GM21528 (cell line): Measurements from ENCODE around the gene SLFN11.
"Not testable (repeated sequence)": the region's sequence is repeated elsewhere in the genome, so short reads cannot be mapped to it uniquely, and the experiment has no call there.

ENCODE experiments used
- ATAC-seq: cut with Tn5 transposase; IDR thresholded peaks from one replicate; pipeline ENCODE4 v1.9.1; 2021; ENCODE audit warnings: mild to moderate bottlenecking, moderate library complexity; ENCODE audit not compliant: unreplicated experiment, low FRiP score

SLFN11 gene

DNA sequence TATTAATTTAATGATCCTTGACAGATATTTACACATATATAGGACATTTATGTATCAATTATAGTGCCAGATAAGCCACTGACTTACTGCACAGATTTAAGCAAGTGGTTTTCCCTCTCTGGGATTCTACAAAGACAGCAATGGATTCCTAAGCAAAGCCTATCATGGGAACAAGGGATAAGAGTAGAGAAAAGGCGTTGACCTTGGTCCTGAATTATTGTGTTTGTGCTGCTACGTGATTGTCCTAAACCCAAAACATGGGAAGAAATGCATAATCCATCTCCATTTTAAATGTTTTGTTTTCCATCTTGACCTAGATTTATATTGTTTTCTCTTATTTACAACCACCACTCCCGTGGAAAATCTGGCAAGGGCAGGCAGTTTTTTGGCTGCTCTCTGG lies 14.0 kb downstream of the SLFN11 start:
- ATAC-seq: no peak

DNA sequence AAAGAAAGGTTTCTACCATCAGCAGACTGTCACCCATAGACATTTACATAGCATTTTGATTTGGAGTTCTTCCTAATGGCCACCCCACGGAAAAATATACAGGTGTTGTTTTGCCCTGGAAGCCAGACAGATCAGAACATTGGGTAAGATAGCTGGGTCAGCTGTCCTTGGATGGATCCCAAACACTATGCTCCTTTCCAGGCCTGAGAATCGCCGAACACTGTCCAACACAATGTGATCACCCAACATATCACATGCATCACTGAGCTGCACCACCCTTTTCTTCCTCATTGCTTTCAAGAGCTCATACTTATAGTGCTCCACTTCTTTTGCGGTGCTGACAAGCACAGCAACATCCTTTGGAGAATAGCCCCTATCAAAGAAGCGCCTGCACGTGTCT lies 21.1 kb downstream of the SLFN11 start:
- no peak for ATAC-seq

DNA sequence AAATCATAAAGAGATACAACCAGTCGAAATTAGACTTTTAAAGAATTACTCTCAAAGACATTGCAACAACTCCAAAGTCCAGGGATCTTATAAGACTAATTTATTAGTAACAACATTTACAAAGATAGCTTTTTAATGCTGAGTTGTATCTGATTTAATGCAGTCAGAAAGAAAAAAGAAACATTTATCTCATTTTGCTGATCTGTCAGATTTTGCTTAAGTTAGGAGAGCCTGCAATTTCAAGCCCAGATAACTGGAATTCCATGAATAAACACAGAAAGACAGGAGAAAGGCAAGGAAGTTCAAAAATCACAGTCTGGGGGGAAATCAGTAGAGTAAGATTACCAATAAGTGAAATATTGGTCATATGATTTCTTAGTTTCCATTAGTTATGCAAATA lies 22.9 kb downstream of the SLFN11 start:
- ATAC-seq: no peak

DNA sequence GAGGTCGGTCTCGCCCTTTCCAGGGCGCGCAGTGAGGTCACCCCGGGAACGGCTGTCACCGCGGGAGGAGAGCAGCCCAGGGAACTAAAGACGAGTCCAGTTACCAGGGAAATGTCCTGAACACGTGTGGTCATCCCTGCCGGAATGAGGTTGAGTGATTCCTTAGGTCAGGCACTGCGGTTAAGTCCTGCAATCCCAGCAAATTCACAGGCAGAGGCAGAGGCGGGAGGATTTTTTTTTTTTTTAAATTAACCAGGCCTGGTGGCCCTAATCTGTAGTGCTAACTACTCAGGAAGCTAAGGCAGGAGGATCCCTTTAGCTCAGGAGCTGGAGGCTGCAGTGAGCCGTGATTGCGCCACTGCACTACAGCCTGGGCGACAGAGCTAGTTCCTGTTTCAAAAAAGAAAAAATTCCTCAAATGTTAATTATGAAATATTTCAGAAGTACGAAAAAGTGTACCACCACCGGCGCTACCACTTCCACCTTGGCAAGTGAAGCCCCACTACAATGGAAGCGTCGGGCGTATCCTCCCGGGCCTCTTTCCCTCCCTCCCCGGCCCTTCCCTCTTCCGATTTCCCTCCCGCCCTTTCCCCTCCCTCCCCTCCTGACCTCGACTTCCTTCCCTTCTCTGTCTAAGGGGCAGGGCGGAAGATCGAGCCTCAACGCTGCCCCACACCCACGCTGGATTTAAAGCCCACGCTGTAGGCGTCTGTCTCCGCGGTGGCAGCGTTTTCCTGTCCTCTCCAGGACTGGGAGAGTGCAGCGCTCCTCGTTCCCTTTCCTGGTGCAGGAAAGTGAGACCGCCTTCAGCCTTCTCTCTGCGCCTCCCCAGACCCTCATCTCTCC lies 27.3 kb downstream of the SLFN11 start:
- ATAC-seq: no peak

DNA sequence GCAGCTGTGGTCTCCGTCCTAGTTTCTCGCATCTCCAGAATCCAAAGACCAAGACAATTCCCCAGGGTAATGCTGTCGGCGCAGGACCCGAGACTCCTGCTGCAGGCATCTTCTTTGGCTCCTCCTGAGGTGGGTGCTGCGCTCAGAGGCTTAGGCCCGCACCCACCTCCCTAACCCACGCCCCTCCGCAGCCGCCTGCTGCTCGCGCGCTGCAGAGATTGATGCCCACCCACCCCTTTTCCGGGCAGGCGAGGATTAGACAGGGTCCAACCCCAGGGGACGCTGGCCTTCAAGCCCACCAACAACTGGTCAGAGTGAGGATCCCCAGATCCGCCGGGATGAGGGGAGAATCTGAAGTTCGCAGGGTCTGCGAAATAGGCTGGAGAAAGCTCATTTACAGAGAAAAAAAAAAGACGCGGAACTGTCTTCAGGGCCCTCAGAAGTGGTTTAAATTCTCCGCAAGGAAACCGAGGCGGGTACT lies 27.9 kb downstream of the SLFN11 start:
- no peak for ATAC-seq

DNA sequence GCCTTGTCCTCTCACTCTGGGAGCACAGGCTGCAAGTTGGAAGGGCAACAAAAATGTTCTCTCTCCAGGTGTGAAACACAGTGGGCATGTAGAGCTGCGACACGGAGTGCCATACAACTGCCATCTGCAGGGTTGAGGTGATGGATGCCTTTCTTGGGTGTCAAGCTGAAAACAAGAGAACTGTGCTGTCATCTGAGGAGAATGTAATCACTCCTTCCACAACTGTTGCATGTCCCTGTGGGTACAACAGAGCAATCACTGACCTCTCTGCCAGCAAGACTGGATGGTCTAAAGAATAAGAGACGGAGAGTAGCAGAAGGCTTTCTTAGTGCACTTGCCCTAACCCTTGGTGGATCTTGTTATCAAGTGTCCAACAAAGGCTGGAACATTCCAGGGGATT lies 29.2 kb downstream of the SLFN11 start:
- no peak for ATAC-seq

DNA sequence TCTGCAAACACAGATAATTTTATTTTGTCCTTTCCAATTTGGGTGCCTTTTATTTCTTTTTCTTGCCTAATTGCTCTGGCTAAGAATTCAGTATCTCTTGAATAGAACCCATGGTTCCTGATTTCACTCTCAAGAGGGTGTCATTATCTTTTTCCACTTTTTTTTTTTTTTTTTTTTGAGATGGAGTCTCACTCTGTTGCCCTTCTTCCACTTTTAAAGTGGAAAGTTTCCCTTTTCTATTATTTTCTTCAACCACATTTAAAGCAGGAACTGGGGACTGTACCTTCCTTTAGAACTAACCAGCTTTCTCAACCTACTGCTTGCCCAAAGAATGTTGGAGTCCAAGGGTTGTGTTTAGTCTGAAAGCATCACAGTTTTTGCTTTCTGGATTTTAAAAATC lies 31.1 kb downstream of the SLFN11 start:
- ATAC-seq: no peak

DNA sequence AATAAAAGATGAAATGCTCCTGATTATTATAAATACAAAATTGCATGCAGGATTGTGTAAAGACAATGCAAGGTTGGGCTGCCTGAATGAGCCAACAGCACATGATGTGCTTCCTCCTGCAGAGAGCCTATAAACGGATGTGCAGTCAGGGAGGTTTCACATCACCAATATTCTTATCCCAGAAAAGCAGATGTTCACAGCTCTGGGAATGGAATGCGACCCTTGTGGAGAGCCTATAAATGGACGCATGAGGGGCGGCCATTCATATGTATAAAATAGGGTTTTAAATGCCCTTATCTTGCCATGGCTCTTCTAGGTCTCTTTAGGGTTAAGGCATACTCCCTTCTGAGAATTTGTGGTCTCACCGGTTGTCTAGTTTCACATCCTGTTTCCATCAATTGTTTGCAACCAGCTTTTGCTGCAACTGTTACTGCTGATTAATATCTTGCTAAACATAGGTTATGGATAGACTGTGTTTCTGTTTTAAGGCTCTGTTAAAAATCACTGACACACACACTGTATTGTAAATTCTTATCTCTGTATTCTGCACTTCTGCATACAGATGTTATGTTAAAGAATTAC lies 31.9 kb downstream of the SLFN11 start:
- ATAC-seq: no peak

DNA sequence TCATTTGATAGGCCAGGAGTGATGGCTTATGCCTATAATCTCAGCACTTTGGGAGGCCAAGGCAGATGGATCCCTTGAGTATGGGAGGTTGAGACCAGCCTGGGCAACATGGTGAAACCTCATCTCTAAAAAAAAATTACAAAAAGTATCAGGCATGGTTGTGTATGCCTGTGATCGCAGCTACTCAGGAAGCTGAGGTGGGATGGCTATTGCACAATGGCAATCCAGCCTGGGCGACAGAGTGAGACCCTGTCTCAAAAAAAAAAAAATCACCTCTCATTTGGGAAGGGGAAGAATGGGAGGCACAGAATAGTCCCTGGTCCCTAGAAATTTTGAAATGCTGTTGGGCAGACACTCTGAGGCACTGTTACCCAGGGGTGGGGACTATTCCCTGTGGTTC lies 35.2 kb downstream of the SLFN11 start:
- ATAC-seq: no peak

DNA sequence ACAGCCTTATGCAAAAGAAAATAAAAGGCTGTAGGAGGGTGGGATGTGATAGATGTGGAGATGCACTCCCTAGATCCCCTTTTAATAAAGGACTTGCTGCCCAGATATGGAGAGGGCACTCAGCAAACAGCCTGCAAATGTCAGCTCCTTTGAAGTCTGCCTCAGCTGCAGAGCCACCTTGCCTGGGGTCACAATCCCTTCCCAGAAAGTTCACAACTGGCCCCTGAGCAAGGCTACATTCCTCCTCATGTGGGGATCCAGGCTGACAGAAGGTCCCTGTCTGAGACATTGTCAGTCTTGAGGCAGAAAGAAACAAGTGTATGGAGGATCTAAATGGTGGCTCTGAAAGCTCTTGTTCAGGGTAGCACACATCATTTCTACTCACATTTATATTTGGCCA lies 36.1 kb downstream of the SLFN11 start:
- ATAC-seq: no peak

DNA sequence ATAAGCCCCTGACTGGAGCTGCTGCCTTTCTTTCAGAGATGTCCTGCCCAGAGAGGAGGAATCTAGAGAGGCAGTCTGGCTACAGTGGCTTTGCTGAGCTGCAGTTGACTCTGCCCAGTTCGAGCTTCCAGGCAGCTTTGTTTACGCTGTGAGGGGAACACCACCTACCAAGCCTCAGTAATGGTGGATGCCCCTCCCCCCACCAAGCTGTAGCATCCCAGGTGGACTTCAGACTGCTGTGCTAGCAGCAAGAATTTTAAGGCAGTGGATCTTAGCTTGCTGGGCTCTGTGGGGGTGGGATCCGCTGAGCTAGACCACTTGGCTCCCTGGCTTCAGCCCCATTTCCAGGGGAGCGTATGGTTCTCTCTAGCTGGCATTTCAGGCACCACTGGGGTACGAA lies 39.8 kb downstream of the SLFN11 start:
- not testable (repeated sequence) for ATAC-seq

DNA sequence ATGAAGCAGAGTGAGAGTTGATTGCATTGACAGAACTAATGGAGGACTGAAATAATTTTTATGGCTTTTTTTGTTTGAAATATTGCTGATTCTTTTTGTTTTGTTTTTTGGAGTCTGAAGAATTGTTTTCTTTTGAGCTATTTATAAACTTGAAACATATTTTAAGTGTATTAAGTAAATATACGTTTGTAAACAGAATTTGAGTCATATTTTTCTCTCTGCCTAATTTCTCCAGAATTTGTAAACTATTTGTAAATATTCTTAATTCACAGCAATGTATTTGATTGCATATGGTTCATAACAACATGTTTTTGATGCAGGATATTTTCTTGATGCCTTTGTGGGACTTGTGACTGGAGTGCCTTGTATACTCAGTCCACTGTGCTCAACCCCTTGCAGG lies 50.7 kb downstream of the SLFN11 start:
- ATAC-seq: no peak

DNA sequence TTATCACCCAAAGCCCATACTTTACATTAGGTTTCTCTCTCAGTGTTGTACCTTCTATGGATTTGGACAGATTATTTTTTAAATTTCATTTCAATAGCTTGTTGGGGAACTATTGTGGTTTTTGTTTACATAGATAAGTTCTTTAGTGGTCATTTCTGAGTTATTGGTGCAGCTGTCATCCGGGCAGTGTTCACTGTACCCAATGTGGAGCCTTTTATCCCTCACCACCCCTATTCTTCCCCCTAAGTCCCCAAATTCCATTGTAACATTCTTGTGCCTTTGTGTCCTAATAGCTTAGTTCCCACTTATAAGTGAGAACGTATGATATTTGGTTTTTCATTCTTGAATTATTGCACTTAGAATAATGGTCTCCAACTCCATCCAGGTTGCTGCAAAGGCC lies 57.5 kb downstream of the SLFN11 start:
- no peak for ATAC-seq

DNA sequence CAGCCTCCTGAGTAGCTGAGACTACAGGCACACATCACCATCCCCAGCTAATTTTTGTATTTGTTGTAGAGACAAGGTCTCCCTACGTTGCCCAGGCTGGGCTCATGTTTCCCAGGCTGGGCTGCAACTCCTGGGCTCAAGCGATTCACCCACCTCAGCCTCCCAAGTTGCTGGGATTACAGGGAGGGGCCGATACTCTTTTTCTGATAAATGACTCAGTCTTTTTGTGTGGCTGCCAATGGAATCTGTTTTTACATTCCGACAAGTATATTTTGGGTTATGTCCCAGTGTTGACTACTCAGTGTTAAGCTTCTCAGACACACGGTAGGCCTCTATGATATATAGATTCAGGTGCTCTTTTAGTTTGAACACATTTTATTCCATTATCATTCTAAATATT lies 58.1 kb downstream of the SLFN11 start:
- ATAC-seq: no peak

DNA sequence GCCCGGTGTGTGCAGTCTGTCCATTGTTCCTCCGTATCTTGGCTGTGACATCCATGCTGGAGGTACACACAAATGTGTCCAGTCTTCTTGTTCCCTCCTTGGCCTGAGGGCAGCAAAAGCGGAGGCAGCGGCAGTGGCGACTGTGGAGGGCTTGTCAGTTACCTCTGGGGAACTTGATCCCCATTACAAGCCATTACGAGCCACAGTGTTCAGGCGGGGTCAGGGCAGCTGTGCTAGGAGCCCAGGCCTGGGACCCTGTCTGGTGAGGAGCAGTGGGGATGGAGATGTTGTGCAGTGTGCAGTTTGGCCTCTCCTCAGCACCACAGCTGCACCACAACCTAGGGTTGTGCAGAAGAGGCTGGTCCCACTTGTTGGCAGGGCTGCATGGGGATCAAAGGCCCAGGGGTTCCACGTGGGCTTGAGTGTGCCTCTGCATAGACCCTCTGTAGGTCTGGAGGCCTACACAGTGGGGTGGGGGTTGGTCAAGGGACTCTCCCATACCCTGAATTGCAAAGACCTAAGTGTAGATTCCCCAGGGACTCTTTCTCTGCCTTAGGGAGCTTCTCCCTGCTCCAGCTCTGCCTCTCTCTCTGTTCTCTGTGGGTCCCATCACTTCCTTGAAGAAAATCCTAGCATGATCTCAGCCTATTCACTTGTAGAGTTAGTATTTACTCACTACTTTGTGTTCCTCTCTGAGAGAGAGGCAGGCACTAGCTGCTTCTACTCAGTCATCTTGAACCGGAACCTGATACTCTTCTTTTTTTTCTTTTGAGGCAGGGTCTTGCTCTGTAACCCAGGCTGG lies 58.8 kb downstream of the SLFN11 start:
- ATAC-seq: no peak

DNA sequence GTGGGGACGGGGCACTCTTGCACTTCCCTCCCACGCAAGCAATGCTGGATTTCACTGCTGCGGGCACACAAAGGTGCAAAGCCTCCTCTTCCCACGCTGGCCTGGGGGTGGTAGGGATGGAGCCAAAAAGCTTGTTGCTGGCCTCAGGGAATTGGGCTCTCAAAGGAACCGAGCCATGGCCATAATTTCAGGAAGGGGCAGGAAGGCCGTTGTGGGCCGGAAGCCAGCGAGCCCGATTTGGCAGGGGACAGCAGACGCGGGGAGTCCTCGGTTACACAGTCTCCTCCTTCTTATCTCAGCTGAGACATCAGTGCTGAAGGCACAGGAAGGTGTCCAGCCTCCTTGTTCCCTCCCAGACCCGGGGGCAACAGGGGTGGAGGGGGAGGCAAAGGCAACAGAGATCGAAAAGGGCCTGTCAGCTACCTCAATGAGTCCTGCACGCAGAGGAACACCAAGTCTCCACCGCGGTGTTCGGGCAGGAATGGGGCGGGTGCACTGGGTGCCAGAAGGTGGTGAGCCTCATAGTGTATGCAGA lies 59.5 kb downstream of the SLFN11 start:
- ATAC-seq: no peak

DNA sequence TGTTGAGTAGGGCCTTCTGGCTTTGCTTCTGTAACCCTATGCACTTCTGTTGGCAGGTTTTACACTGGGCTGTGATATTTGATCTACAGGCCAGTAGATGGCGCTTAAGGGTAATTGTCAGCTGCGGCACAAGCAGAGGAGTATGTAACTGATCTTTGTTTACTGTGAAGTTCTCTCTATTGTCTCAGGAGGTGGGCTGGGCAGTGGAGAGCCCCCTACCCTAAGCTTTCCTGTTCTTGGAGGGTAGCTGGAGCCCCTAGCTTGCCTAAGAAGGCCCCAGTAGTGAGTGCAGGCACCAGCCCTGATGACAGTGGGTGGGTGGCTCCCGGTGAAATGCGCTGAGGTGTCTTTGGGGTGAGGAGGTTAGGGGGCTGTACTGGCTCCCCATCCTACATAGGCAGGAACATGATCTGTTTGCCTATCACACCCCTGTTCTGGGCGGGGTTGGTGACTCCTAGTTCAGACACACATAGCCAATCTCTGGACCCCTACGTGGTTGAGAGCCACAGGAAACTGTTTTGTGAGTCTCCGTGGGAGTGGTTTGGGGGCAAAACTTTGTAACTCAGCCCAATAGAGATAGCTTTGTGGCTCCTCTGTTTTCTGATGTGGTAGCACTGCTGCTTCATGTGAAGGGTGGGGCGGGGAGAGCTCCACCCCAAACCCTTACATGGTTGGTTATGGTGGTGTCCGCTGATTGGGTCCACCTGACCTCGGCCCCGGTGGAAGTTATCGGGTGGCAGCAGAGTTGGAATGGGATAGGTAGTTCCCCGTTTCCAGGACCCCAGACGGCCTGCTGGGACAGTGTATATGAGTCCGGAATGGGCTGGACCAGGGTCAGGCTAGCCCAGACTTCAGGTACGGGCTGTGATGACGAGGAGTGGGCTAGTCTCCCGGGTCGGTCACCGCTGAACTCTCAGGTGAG lies 60.4 kb downstream of the SLFN11 start:
- no peak for ATAC-seq

DNA sequence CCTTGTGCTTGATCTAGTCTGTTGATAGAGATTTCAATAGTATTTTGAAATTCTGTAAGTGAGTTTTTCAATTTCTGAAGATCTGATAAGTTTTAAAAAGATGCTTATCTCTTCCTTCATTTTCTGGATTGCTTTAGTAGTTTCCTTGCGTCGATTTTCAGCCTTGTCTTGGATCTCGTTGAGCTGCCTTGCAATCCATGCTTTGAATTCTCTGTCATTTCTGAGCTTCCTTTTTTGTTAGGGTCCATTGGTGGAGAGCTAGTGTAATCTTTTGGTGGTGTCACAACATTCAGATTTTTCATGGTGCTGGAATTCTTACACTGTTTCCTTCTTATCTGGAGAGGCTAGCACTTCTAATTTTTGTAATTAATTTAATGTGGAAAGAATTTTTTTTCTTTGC lies 61.1 kb downstream of the SLFN11 start:
- no peak for ATAC-seq

DNA sequence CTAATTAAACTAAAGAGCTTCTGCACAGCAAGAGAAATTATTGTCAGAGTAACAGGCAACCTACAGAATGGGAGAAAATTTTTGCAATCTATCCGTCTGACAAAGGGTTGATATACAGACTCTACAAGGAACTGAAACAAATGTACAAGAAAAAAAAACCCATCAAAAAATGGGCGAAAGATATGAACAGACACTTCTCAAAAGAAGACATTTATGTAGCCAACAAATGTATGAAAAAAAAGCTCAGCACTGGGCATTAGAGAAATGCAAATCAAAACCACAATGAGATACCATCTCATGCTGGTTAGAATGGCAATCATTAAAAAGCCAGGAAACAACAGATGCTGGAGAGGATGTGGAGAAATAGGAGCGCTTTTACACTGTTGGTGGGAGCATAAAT lies 64.1 kb downstream of the SLFN11 start:
- ATAC-seq: not testable (repeated sequence)
